Uterus (tissue), 4 donors: ENCODE data around the gene GLRX. TPM values are rescaled to one million over a fixed set of nuclear protein-coding genes. Genes with fewer than 3 reads are reported as not detected.
"Not testable (repeated sequence)": the region's sequence is repeated elsewhere in the genome, so short reads cannot be mapped to it uniquely, and the experiment has no call there.

Source experiments
- DNase-seq, 2 donors: peaks; one replicate each; pipeline ENCODE4 v3.0.0-alpha.2; 2019 to 2020
- H3K27ac ChIP-seq, 2 donors: fragments of 200-600 bp; sonication (generic); 1 replicate in 1 of 2; 2 replicates in 1 of 2; pipeline ENCODE4 v1.5.1; 2016 to 2018
- H3K27me3 ChIP-seq, 2 donors: fragments of 200-600 bp; sonication (generic); one replicate each; pipeline ENCODE4 v1.5.1; 2018 to 2019; ENCODE audit warnings: control low read depth in 1 of 2
- H3K36me3 ChIP-seq, 2 donors: fragments of 200-600 bp; sonication (generic); one replicate each; pipeline ENCODE4 v1.5.1; 2019; ENCODE audit warnings: control low read depth in 1 of 2
- H3K4me1 ChIP-seq, 2 donors: fragments of 200-600 bp; sonication (generic); one replicate each; pipeline ENCODE4 v1.5.1; 2018 to 2019; ENCODE audit warnings: control low read depth in 1 of 2
- H3K4me3 ChIP-seq, 2 donors: fragments of 200-600 bp; sonication (generic); 1 replicate in 1 of 2; 2 replicates in 1 of 2; pipeline ENCODE4 v1.5.1; 2018 to 2019; ENCODE audit warnings: mild to moderate bottlenecking in 1 of 2
- H3K9me3 ChIP-seq, 2 donors: fragments of 200-600 bp; sonication (generic); one replicate each; pipeline ENCODE4 v1.5.1; 2019; ENCODE audit warnings: control low read depth in 1 of 2
- POLR2A ChIP-seq, 2 donors: fragments of 450-650 bp; IDR thresholded peaks; one replicate each; pipeline ENCODE4 v1.6.1; 2016; ENCODE audit warnings: antibody characterized with exemption in 2 of 2, mild to moderate bottlenecking in 1 of 2, moderate library complexity in 1 of 2
- intact Hi-C: fragments of 100-400 bp; cut with DNase I; formaldehyde crosslinking; loops from one replicate; pipeline ENCODE4 v1.15.1; 2023; ENCODE audit warnings: low total_unique reads
- total RNA-seq, 4 donors: library from RNA; depleted of rRNA in 3 of 4; stranded (reverse); fragments of >200 nt in 3 of 4; gene quantifications; one replicate each; pipeline versions ENCODE4 v1.1.0 to v1.2.4, GENCODE V29; 2014 to 2023
- TF ChIP-seq, protein P1 (sequence below), 4 experiments: fragments of 200-600 bp in 2 of 4; fragments of 450-650 bp in 2 of 4; sonication (generic) in 2 of 4; IDR thresholded peaks; one replicate each; pipeline ENCODE4 v1.5.1; 2016 to 2019; ENCODE audit warnings: antibody characterized with exemption in 4 of 4, mild to moderate bottlenecking in 2 of 4, moderate library complexity in 1 of 4
- donor health status: DM: yes; HTN: yes; CAD: no.

The GLRX gene, protein sequence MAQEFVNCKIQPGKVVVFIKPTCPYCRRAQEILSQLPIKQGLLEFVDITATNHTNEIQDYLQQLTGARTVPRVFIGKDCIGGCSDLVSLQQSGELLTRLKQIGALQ
- total RNA-seq: 10 to 100 TPM; 13.0 to 98.8 (median 15.5) TPM

DNA sequence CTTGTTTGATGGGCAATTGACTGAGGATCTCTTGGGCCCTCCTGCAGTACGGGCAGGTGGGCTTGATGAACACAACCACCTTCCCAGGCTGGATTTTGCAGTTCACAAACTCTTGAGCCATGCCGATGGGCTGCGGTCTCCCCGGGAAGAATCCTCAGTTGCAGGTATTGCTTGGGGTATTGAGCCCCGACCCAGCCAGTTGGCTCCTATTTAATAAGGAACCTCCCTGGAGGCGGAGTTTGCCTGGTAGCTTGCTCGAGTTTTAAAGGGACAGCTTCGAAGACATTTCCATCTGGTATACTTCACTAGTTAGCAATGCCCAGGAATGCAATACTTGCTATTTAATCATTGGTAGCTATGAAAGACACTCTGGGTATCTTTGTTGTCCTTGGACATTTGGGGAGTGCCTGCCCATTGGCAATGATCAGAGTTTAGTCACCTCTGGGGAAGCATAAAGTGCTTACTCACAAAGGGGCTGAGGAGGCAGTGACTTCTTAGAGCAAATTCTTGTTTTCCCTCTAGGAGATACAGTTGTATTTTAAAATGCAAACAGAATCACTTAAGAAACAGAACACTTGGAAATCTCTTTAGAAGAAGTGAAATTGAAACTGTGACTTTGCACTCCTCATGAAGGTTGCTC, at the start of gene GLRX:
TSS of gene GLRX (minus strand) at position 185 of the 640 bp plus-strand sequence. CDS start at position 121, 64 bp downstream.
- TF ChIP-seq POLR2A (IDR thresholded peaks at IDR 0.05): peak in 1 of 2 donors; percentile 24
- TF ChIP-seq, protein P1, sequence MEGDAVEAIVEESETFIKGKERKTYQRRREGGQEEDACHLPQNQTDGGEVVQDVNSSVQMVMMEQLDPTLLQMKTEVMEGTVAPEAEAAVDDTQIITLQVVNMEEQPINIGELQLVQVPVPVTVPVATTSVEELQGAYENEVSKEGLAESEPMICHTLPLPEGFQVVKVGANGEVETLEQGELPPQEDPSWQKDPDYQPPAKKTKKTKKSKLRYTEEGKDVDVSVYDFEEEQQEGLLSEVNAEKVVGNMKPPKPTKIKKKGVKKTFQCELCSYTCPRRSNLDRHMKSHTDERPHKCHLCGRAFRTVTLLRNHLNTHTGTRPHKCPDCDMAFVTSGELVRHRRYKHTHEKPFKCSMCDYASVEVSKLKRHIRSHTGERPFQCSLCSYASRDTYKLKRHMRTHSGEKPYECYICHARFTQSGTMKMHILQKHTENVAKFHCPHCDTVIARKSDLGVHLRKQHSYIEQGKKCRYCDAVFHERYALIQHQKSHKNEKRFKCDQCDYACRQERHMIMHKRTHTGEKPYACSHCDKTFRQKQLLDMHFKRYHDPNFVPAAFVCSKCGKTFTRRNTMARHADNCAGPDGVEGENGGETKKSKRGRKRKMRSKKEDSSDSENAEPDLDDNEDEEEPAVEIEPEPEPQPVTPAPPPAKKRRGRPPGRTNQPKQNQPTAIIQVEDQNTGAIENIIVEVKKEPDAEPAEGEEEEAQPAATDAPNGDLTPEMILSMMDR (IDR thresholded peaks at IDR 0.05): no peak
- Histone ChIP-seq H3K36me3 (no peaks in the 10 kb centered on the region), H3K9me3 (no peaks in the 10 kb centered on the region), H3K4me1 (peaks cover 0 to 8% of the 10 kb centered on the region in 2 donors), H3K4me3 (peak within 1 kb of the TSS; percentile 55 to 57), H3K27ac (peak within 1 kb of the TSS; percentile 85 to 89), H3K27me3 (no peaks in the 10 kb centered on the region)
- intact Hi-C loops: no loop called here
- DNase-seq: peak; percentile 63 to 71

DNA sequence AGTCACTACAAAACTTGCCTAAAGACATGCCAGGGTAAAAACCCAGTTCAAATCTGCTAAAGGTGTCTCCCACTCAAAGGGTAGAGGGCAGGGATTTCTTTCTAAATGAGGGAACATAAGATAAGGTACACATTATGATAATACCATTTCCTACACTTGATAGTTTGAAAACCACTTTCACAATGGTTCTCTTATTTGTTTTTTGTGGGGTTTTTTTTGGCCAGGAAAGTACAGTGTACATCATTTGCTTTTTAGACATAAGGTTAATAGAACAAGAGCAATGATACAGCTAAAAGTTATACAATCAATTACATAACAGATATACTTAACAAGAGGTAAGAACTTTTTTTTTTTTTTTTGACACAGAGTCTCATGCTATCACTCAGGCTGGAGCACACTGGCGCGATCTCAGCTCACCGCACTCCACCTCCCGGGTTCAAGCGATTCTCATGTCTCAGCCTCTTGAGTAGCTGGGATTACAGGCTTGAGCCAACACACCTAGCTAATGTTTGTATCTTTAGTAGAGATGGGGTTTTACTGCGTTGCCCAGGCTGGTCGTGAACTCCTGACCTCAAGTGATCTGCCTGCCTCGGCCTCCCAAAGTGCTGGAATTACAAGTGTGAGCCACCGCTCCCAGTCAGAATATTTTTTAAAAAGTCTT, 48.8 kb upstream of the GLRX start:
- TF ChIP-seq POLR2A (IDR thresholded peaks at IDR 0.05): no peak
- TF ChIP-seq, protein P1 (IDR thresholded peaks at IDR 0.05): no peak
- no peak for DNase-seq
- Histone ChIP-seq H3K27me3 (no peaks in the 10 kb centered on the region), H3K27ac (no peak overlapping the region), H3K9me3 (no peaks in the 10 kb centered on the region), H3K4me3 (no peak overlapping the region), H3K4me1 (no peaks in the 10 kb centered on the region), H3K36me3 (no peaks in the 10 kb centered on the region)
- intact Hi-C loops: no loop called here

DNA sequence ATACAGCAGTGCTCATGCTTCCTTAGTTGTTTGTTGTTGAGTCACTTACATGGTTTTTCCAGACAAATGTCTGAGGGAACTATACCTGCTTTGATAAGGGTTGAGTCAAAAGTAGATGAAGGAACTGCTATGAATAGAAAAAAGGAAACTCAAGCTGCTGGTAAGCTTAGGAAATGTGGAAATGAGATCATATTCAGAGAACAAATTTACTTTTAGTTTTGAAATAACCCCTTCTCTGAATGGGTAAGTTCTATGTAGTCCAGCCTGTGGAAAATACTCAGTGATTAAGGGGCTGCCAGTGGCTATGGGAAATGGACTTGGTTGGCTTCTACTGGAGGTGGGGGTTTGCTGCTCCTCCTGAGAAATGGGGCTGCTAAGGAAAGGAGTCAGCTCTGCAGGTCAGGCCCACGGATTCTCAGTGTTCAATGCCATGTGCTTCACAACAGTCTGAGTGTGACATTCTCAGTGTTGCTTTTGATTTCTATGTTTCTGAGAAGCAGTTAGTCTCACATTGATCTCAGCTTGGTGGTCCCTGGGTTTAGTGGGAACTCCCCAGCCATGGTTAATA, 47.7 kb upstream of the GLRX start:
- intact Hi-C loops: no loop called here

DNA sequence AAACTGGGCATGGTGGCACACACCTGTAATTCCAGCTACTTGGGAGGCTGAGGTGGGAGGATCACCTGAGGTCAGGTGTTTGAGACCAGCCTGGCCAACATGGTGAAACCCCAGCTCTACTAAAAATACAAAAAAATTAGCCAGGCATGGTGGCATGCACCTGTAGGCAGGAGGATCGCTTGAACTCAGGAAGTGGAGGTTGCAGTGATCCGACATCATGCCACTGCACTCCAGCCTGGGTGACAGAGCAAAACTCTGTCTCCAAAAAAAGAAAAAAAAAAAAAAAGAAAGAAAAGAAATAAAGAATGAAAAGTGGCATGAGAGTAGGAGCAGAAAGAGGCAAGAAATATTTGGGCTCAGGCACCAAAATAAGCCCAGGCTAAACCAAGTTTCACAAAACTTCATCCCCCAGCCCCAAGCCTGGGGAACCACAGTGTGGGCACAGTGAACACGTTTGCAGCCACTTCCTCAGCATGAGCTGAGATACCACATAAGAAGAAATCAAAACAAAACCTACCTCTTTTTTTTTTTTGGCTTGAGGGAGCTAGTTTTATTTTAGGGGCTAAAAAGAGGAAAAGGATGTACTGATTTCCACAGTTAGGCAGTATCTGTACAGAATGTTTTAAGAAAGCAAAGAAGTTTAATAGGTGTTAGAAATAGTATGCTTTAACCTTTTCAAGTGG, 46.8 kb upstream of the GLRX start:
- H3K27ac ChIP-seq, H3K9me3 ChIP-seq, H3K4me1 ChIP-seq, H3K4me3 ChIP-seq, DNase-seq, H3K36me3 ChIP-seq, H3K27me3 ChIP-seq, intact Hi-C loops: not testable (repeated sequence)

More for the DNA sequence above, 47.7 kb upstream of the GLRX start:
- no peaks in the 10 kb centered on the region for H3K9me3 ChIP-seq
- H3K4me3 ChIP-seq: no peak overlapping the region
- H3K4me1 ChIP-seq: no peaks in the 10 kb centered on the region
- no peaks in the 10 kb centered on the region for H3K36me3 ChIP-seq
- H3K27me3 ChIP-seq: no peaks in the 10 kb centered on the region
- DNase-seq: no peak
- no peak for TF ChIP-seq POLR2A (IDR thresholded peaks at IDR 0.05)
- TF ChIP-seq, protein P1 (IDR thresholded peaks at IDR 0.05): no peak
- no peak overlapping the region for H3K27ac ChIP-seq

DNA sequence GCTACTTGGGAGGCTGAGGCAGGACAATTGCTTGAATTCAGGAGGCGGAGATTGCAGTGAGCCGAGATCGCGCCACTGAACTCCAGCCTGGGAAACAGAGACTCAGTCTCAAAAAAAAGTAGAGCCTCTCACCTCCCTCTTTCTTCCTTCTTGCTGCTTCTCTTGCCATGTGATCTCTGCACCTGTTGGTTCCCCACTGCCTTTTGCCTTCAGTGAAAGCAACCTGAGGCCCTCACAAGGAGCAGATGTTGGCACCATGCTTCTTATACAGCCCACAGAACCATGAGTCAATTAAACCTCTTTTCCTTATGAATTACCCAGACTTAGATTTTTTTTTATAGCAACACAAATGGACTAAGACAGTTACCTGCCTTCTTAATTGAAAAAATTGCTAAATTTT, 45.6 kb upstream of the GLRX start:
- Histone ChIP-seq H3K27ac (no peak overlapping the region), H3K4me1 (no peaks in the 10 kb centered on the region), H3K27me3 (no peaks in the 10 kb centered on the region), H3K9me3 (no peaks in the 10 kb centered on the region), H3K36me3 (no peaks in the 10 kb centered on the region), H3K4me3 (no peak overlapping the region)
- TF ChIP-seq, protein P1 (IDR thresholded peaks at IDR 0.05): no peak
- no peak for TF ChIP-seq POLR2A (IDR thresholded peaks at IDR 0.05)
- intact Hi-C loops: no loop called here
- no peak for DNase-seq
